OCI-LY1 (cell line): ENCODE data around the gene DLK1.

Source experiments
- EZH2 ChIP-seq: fragments of 200-600 bp; sonication (generic), shearing (Covaris generic); IDR thresholded peaks from 2 replicates; pipeline ENCODE4 v1.8.0; 2017; ENCODE audit warnings: borderline replicate concordance, mixed run types, mild to moderate bottlenecking, antibody characterized with exemption, low read length, moderate library complexity, mixed read lengths
- TF ChIP-seq, protein P1 (sequence below): fragments of 200-600 bp; sonication (generic), shearing (Covaris generic); IDR thresholded peaks from 2 replicates; pipeline ENCODE4 v1.5.1; 2017; ENCODE audit warnings: mild to moderate bottlenecking, antibody characterized with exemption, low read length, moderate library complexity, mixed read lengths

DNA sequence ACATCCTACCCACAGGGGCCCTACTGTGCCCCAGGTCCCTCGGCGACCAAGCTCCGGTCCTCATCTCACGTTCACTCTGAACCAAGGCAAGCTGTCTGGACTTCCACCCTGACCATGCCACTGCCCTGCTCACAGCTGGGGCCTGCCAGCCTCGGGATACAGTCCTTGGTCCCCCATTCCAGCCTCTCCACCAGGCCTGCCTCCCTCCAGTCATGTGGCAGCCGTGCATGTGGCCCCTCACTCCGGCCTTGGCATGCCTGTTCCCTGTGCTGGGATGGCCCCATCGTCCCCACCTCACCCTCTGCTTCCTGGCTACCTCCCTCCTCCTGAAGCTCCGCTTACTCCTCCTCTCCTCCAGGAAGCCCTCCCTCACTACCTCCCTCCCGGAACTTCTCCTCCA, 38.6 kb upstream of the DLK1 start:
- TF ChIP-seq, protein P1, sequence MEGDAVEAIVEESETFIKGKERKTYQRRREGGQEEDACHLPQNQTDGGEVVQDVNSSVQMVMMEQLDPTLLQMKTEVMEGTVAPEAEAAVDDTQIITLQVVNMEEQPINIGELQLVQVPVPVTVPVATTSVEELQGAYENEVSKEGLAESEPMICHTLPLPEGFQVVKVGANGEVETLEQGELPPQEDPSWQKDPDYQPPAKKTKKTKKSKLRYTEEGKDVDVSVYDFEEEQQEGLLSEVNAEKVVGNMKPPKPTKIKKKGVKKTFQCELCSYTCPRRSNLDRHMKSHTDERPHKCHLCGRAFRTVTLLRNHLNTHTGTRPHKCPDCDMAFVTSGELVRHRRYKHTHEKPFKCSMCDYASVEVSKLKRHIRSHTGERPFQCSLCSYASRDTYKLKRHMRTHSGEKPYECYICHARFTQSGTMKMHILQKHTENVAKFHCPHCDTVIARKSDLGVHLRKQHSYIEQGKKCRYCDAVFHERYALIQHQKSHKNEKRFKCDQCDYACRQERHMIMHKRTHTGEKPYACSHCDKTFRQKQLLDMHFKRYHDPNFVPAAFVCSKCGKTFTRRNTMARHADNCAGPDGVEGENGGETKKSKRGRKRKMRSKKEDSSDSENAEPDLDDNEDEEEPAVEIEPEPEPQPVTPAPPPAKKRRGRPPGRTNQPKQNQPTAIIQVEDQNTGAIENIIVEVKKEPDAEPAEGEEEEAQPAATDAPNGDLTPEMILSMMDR: no peak
- TF ChIP-seq EZH2: no peak
